ENCODE results near the gene WASHC2A. TPM values are rescaled to one million over a fixed set of nuclear protein-coding genes. Genes with fewer than 3 reads are reported as not detected.
"Not testable (repeated sequence)": the region's sequence is repeated elsewhere in the genome, so short reads cannot be mapped to it uniquely, and the experiment has no call there.

WASHC2A gene
- total and polyA plus RNA-seq, 11 donors: 13.8 to 64.2 (median 35.5) TPM

DNA sequence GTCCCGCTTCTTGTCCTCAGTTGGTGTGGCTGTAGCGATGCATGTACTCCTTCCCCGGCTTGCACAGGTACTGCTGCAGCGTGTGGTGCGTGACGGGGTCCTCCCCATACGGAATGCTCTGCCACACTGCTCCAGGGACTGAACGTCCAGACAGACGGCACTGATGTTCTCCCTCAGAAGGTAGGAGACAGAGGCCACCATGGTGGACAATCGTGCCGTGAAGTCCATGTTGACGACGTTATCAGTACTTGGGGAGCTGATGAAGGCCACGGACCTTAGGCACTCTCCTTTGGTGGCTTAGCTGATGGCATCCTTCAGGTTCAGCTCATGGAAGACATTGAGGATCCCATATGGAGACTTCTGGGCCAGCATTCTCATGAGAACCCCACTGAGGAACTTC lies 42.1 kb upstream of the WASHC2A start:
- H3K4me1 ChIP-seq: no peaks in the 10 kb centered on the region
- no peak overlapping the region for H3K4me3 ChIP-seq
- no peak overlapping the region for H3K27ac ChIP-seq
- peaks cover 0 to 11% (median 0%) of the 10 kb centered on the region in 9 donors for H3K27me3 ChIP-seq
- no peak for DNase-seq
- no peak for ATAC-seq
- no peaks in the 10 kb centered on the region for H3K36me3 ChIP-seq
- WGBS, 4 donors: 91 to 94% (median 93%) methylated on average over 14 of the region's 14 CpGs
- no peaks in the 10 kb centered on the region for H3K9me3 ChIP-seq
- no peak for TF ChIP-seq POLR2A (IDR thresholded peaks at IDR 0.05)
- TF ChIP-seq, protein P1, sequence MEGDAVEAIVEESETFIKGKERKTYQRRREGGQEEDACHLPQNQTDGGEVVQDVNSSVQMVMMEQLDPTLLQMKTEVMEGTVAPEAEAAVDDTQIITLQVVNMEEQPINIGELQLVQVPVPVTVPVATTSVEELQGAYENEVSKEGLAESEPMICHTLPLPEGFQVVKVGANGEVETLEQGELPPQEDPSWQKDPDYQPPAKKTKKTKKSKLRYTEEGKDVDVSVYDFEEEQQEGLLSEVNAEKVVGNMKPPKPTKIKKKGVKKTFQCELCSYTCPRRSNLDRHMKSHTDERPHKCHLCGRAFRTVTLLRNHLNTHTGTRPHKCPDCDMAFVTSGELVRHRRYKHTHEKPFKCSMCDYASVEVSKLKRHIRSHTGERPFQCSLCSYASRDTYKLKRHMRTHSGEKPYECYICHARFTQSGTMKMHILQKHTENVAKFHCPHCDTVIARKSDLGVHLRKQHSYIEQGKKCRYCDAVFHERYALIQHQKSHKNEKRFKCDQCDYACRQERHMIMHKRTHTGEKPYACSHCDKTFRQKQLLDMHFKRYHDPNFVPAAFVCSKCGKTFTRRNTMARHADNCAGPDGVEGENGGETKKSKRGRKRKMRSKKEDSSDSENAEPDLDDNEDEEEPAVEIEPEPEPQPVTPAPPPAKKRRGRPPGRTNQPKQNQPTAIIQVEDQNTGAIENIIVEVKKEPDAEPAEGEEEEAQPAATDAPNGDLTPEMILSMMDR (IDR thresholded peaks at IDR 0.05): no peak
- intact Hi-C loops (cut with DNase I): no loop called here

DNA sequence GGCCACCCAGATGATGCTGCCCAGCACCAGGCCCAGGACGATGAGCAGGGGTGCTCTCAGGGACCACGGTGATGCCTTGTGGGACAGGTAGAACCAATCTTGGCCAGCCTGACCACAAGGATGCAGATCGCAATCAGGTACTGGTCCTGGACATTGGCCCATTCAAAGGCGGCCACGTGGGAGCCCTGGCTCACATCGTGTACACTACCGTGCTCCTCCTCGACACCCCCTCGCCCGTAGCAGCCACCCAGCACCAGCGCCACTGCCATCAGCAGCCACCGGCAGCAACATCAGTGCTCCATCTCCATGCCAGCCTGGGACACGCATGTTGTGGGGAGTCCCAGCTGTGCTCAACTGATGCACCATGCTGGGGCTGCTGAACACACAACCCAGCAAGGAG lies 40.6 kb upstream of the WASHC2A start:
- intact Hi-C loops (cut with DNase I): no loop called here
- TF ChIP-seq, protein P1 (IDR thresholded peaks at IDR 0.05): no peak
- no peak for TF ChIP-seq POLR2A (IDR thresholded peaks at IDR 0.05)
- Histone ChIP-seq H3K27me3 (peaks cover 0 to 11% (median 0%) of the 10 kb centered on the region in 9 donors), H3K9me3 (no peaks in the 10 kb centered on the region), H3K36me3 (no peaks in the 10 kb centered on the region), H3K4me1 (no peaks in the 10 kb centered on the region), H3K27ac (no peak overlapping the region), H3K4me3 (no peak overlapping the region)
- DNase-seq (no peak), ATAC-seq (no peak)
- 93 to 96% (median 94%) methylated on average over 12 to 13 of the region's 13 CpGs for WGBS, 4 donors

DNA sequence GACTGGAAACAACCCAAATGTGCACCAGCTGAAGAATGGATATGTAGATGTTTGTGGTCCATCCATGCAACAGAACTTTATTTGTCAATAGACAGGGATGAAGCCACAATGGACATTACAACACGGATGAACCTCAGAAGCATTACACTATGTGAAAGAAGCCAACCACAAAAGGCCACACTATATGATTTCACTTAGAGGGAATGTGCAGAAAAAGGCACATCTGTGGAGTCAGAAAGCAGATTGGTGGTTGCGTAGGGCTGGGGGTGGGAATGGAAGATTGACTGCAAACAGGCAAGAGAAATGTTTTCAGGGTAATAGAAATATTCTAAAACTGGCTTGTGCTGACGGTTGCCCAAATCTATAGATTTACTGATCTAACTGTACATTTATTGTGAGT lies 34.3 kb upstream of the WASHC2A start:
- H3K36me3 ChIP-seq: no peaks in the 10 kb centered on the region
- H3K27ac ChIP-seq: no peak overlapping the region
- ATAC-seq (no peak), DNase-seq (no peak)
- WGBS, 4 donors: 60 to 69% (median 61%) methylated on average over 3 of the region's 3 CpGs
- no peak for TF ChIP-seq POLR2A (IDR thresholded peaks at IDR 0.05)
- TF ChIP-seq, protein P1 (IDR thresholded peaks at IDR 0.05): no peak
- intact Hi-C loops (cut with DNase I): no loop called here
- no peak overlapping the region for H3K4me3 ChIP-seq
- H3K4me1 ChIP-seq: no peaks in the 10 kb centered on the region
- no peaks in the 10 kb centered on the region for H3K9me3 ChIP-seq
- H3K27me3 ChIP-seq: no peaks in the 10 kb centered on the region

DNA sequence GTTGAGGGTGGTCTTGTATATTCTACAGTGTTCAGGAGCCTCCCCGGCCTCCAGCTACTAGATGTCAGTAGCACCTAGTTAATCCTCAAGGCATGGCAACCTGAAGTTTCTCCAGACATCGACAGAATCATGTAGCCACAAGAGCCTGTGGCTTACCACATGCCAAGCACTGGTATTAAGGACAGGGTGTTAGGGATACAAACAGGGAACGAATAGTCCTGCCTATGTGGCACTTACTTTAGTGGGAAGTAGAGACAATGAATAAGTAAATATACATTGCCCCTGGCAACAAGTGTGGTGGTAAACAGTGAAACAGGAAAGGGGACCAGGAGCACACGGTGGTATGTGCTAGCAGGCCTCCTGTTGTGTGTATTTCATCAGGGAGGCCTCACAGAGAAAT lies 32.4 kb upstream of the WASHC2A start:
- intact Hi-C loops (cut with DNase I); H3K27me3 ChIP-seq; H3K27ac ChIP-seq; H3K4me3 ChIP-seq; H3K9me3 ChIP-seq; H3K36me3 ChIP-seq; H3K4me1 ChIP-seq; DNase-seq: not testable (repeated sequence)
- WGBS, 4 donors: 37 to 55% (median 39%) methylated on average over 3 to 4 of the region's 4 CpGs
- ATAC-seq: peak in 1 of 4 donors; percentile 43

DNA sequence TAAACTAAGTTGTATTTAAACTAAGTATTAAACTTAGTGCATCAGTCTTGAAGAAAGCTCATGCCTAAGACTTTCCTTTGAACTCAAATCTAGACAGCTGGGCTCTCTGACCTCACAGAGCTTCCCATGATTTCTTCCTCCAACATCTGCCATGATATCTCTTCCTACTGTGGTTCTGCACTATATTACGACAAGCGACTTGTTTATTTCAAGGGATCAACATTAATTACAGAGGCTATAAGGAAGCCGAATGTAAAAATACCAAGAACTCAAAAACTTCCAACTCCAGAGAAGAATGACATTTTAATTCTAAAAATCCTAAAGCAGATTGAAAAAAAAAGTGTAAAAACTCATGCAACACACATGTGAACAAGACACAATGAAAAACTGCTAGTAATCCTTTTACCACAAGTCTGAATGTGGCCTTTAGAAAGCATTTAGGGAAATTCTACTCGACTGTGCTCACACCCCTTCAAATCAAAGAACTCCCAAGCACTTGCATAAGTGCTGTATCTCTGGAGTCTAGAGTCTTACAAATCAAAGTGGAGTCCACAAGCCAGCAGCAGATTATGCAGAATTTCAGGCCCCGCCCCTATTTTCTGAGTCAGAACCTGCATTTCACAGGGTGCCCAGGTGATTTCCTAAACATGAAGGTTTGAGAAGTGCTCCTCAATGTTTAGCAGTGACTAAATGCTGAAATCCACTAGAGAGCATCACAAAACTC lies 22.7 kb upstream of the WASHC2A start:
- no peaks in the 10 kb centered on the region for H3K36me3 ChIP-seq
- no peaks in the 10 kb centered on the region for H3K9me3 ChIP-seq
- no peak overlapping the region for H3K27ac ChIP-seq
- no peak for DNase-seq
- WGBS, 4 donors: 69 to 84% (median 80%) methylated on average over 5 of the region's 5 CpGs
- TF ChIP-seq, protein P1 (IDR thresholded peaks at IDR 0.05): no peak
- no peak for TF ChIP-seq POLR2A (IDR thresholded peaks at IDR 0.05)
- no peaks in the 10 kb centered on the region for H3K4me1 ChIP-seq
- no peak overlapping the region for H3K4me3 ChIP-seq
- ATAC-seq: no peak
- no peaks in the 10 kb centered on the region for H3K27me3 ChIP-seq
- intact Hi-C loops (cut with DNase I): no loop called here

DNA sequence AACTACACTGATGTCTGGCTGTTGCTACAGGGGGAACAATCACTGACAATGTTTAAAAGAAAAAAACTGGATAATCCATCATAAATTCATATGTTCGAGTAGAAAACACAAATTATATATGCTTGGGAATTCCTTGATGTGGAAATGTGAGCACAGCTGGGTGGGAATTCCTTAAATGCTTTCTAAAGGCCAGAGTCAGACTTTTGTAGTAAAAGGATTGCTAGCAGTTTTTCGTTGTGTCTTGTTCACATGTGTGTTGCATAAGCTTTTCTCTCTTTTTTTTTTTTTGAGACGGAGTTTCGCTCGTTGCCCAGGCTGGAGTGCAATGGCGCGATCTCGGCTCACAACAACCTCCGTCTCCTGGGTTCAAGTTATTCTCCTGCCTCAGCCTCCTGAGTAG lies 21.3 kb upstream of the WASHC2A start:
- H3K27ac ChIP-seq; DNase-seq; H3K9me3 ChIP-seq; H3K27me3 ChIP-seq; intact Hi-C loops (cut with DNase I); H3K4me1 ChIP-seq; ATAC-seq; H3K36me3 ChIP-seq; H3K4me3 ChIP-seq: not testable (repeated sequence)
- WGBS, 4 donors: 87 to 91% (median 90%) methylated on average over 9 of the region's 9 CpGs

DNA sequence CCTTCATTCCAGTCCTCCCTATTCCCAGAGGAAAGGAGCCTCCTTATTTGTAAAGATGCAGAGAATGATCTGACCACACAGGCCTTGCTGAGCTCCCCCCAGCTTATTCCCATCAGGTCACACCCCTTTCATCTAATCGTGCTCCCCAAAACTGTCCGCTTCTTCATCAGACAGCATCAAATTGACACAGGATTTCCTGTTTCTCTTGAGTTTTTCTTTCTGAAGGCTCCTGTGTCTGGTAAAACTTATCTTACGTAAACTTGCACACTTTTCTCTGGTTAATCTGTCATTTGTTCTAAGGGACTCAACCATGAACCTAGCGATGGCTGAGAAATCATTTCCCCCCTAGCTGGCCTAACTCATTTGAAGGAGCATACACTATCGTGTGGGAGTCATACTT lies 20.2 kb upstream of the WASHC2A start:
- H3K9me3 ChIP-seq; ATAC-seq; DNase-seq; H3K4me1 ChIP-seq; intact Hi-C loops (cut with DNase I); H3K36me3 ChIP-seq; H3K27ac ChIP-seq; H3K27me3 ChIP-seq; H3K4me3 ChIP-seq: not testable (repeated sequence)
- 77 to 85% (median 81%) methylated on average over 5 of the region's 5 CpGs for WGBS, 4 donors
